22Rv1 (cell line): ENCODE measurements around the gene ARF1.

Experiments
- H3K27ac ChIP-seq: fragments of 450-650 bp; 2 replicates; pipeline ENCODE4 v1.5.1; 2017
- ZFX ChIP-seq: fragments of 450-650 bp; IDR thresholded peaks from 2 replicates; pipeline ENCODE4 v1.6.1; 2017; ENCODE audit warnings: antibody characterized with exemption, borderline replicate concordance
- TF ChIP-seq, protein P1 (sequence below): fragments of 450-650 bp; IDR thresholded peaks from 2 replicates; pipeline ENCODE4 v1.5.1; 2017; ENCODE audit warnings: mild to moderate bottlenecking

The ARF1 gene

DNA sequence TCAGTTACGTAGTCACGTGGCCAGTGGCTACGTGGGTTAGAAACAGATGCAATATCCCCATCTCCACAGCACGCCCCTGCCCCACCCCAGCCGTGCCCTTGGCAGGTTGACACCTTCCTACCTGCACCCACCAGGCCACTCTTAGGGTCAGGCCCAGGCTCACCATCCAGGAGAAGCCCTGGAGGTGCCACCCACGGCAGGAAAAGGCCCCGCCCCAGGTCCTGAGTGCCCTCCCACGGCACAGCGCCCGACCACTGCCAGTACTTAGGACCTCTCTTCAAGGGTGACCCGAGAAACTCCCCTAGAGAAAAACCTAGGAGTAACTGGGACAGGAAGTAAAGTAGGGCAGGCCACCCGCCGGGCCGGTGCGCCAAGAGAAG, 19.1 kb downstream of the ARF1 start:
- peak overlapping the region; percentile 98 for H3K27ac ChIP-seq
- no peak for TF ChIP-seq ZFX
- TF ChIP-seq, protein P1, sequence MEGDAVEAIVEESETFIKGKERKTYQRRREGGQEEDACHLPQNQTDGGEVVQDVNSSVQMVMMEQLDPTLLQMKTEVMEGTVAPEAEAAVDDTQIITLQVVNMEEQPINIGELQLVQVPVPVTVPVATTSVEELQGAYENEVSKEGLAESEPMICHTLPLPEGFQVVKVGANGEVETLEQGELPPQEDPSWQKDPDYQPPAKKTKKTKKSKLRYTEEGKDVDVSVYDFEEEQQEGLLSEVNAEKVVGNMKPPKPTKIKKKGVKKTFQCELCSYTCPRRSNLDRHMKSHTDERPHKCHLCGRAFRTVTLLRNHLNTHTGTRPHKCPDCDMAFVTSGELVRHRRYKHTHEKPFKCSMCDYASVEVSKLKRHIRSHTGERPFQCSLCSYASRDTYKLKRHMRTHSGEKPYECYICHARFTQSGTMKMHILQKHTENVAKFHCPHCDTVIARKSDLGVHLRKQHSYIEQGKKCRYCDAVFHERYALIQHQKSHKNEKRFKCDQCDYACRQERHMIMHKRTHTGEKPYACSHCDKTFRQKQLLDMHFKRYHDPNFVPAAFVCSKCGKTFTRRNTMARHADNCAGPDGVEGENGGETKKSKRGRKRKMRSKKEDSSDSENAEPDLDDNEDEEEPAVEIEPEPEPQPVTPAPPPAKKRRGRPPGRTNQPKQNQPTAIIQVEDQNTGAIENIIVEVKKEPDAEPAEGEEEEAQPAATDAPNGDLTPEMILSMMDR, result no peak

DNA sequence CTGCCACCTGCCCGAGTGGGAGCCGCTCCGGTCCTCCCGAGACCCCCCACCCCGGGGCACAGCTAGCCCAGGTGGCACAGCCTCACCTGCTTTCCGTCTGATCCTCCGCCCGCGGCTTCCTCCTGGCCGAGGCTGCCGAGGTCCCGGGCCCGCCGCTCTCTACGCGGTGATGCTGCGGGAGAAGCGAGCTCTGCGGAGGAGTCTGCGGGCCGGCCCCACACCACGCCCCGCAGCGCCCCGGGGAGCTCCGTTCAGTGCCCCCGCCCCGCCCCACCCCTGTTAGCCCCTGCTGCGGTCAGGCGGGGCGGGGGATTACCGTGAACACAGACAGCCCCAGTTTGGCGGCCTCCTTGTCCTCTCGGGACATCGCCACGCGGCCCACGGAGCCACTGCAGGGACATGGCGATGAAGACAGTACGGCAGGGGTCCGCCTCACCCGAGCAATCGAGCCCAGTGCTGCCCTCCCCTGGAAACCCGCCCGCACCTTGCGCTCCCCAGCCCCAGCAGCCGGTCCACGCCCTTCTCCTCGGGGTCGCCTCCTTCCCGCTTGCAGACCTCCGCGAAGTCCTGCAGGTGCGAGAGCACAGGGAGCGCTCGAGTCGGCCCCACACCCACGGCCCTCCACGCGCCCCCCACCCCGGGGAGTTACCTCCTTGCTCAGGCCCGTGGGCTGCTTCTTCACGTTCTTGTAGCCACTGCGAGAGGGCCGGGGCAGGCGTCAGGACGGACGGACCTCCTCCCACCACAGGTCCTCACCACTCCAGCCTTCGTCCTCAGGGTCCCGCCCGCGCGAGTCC, 19.7 kb downstream of the ARF1 start:
- H3K27ac ChIP-seq, result peak overlapping the region; percentile 98
- no peak for TF ChIP-seq ZFX
- TF ChIP-seq, protein P1, result peak; percentile 63

DNA sequence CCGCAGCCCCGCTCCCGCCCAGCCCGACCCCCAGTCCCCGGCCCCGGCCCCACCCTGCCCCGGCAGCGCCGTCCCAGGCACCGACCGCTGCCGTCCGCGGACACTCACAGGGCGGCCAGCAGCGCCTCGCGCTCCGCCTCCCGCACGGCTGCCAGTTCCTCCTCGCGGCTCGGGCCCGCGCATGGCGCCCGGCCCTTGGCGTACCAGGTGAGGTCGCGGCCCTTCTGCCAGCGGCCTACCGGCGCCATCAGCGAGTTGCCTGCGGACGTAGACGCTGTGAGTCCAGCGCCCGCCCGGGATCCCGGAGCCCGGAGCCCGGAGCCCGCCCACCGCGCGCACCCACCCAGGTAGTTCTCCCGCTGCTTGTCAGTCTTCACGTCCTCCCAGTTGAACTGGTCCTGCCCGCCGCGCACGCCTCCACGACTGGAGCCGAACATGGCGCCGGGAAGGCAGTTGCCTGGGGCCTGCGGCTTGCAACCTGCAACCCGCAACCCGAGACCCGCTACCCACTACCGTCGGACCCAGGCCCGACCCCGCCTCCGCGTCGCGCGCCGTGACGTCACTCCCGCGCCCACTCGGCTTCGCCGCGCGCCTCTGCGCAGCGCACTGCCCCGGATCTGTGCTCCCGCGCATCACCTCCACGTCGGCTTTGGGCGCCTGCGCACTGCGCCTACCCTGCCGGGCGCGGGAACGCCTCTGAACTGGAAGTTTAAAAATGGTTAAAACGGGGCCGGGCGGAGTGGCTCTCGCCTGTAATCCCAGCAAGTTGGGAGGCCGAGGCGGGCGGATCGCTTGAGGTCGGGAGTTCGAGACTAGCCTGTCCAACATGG, 20.5 kb downstream of the ARF1 start, which contains the start of gene C1orf35:
Gene C1orf35 (minus strand): TSS at position 535 of the 830 bp plus-strand sequence. CDS start 98 bp downstream, at position 437.
- peak within 1 kb of the TSS; percentile 98 for H3K27ac ChIP-seq
- TF ChIP-seq ZFX, result no peak
- TF ChIP-seq, protein P1, result no peak

DNA sequence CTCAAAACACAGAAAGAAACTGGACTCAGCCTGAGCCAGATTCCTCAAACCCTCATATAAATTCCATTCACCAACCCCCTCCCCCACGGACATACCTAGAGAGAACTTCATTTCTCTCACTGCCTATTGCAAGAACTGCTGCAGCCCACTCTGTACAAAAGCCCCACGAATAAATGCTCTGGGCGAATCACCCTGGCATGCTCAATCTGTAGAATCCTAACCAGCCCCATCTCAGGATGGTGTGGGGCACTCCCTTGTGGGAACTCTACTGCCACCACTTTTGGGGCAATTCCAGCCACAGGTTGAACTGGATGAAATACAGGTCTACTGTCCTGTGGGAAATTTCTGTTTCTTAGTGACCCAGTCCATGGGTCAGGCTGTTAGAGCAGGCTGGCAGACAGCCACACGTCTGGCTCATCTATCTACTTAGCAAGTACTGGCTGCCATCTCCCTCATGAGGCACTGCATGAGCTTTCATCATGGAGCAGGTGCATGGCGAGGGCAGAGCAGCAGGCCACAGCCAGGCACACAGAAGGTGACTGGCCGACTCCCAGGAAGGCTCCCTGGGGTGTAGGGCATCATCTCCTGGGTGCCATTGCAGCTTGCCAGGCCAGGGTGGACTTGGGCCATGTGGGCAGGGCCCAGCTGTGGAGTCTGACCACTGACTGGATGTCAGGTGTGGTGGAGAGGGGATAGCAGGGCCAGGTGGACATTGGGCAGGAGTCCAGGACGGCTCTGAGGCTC, 22.2 kb downstream of the ARF1 start:
- H3K27ac ChIP-seq, result peak overlapping the region; percentile 98

DNA sequence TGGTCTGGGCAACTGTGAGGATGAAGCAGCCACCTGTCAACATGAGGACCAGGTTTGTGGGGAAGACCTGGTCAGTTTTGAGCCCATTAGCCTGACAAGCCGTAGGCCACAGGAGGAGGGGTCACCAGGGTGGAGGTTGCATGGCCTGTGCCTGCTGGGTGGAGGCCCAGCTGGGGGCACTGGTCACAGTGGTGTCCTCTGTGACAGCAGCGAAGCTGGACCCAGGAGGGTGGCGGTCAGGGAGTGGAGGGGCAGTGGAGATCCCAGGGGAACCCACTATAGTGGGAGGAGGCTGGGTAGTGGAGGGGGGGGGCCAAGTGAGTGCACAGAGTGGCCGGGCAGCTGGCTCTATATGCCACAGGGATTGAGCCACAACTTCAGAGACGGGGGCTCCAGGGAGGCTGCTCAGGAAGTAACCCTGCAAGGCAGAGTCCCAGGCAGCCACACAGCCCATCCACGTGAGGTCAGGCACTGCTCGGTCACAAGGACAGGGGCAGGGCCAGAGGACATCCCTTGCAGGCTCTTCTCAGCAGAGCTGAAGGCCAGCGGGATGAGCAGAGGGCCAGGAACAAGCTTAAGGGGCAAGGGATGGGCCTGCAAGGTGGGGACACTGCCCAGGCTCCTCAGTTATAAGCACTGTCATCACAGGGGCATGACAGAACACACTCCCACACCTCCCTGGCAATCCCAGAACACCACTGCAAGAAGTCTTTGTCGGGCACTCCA, 22.9 kb downstream of the ARF1 start:
- no peak for TF ChIP-seq ZFX
- TF ChIP-seq, protein P1, result no peak
- H3K27ac ChIP-seq, result peak overlapping the region; percentile 98

More for the DNA sequence above, 22.2 kb downstream of the ARF1 start:
- TF ChIP-seq, protein P1, result no peak
- TF ChIP-seq ZFX, result no peak

DNA sequence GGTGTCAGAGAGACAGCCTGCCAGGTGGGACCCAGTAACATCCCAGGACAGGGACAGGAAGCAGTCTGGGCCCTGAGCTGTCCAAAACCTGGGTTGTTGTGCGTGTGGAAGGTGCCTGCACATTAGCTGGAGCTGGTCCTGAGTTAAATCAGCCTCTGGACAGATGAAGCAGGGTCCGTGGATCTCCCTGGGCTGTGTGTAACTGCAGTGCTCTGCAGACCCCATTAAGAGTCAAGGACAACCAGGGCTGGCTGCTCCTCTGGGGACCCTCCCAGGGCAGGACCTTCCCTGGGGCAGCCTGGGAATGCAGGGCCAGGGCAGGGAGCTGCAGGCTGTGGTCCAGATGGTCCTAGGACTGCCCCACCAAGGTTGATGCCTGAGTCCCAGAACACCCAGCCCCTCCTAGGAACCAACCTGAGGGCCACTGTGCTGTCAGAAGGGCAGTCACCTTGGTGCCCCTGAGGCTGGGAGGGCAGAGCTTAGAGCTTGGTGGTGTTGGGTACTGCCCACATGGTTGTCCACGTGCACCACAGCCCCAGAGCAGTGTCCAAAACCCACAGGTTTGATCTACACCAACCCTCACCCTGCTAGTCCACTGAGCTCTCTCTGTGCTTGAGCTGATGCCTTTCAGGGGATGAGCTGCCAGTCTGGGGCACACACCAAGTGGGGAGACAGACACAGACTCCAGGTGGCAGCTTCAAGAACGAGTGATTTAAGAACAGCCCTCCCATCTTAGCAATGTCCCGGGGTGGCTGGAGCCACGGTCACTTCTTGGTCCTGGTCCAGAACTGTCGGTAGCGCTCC, 23.7 kb downstream of the ARF1 start:
- no peak for TF ChIP-seq ZFX
- TF ChIP-seq, protein P1, result no peak
- H3K27ac ChIP-seq, result peak overlapping the region; percentile 98; the same call in 1 of the 2 replicates
